Activated CD4-positive, alpha-beta T cell treated with anti-CD3 and anti-CD28 coated beads, Interleukin-2, Interleukin-4, amounts not matched to agents 100 ng/mL and 50 ng/mL, durations not matched to agents 16 hours and 8 hours (primary cell): ENCODE measurements around the gene SCAMP1.

ENCODE experiments used
- DNase-seq: peaks from one replicate; pipeline ENCODE4 v3.0.0-alpha.2; 2020; ENCODE audit warnings: low spot score

The SCAMP1 gene

DNA sequence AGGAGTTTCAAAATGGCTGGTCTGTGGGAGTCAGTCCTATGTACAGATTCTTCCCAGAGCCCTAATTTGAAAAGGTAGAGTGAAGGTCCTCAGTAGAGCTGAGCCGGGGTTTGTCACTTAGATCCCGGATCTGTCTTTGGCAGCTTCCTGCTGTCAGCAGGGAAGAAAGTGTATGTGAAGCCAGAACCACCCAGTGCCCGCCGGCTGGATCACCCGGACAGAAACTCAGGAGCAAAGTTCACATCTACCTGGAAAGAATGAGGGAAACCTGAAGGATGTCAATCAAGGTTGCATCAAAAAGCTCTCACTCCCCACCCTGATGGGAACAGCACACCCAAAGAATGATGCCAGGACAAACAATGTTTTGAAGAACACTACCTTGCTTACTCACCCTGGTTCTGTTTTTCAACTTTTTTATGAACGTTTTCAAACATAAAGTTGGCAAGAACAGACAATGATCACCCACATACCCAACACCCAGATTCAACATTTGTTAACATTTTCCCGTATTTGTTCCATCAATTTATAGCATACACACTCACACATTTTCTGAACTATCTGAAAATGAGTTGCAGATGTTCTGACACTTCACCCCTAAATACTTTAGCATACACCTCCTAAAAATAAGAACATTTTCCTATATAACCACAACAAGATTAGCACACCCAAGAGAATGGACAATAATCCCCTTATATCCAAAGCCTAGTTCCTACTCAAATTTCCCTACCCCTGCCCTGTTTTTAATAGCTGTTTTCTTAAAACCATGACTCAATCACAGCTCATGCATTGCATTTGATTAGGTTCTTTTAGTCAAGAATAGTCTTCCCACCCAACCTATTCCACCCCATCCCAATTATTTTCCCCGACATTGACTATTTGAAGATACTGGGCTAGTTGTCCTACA, 154.3 kb downstream of the SCAMP1 start:
- no peak for DNase-seq

- no peak for DNase-seq
Observed at GRCh38 chr5:78515670-78516069, 155.3 kb downstream of the SCAMP1 start.

GRCh38 chr5:78518365-78519197, 158.2 kb downstream of the SCAMP1 start:
- no peak for DNase-seq

GRCh38 chr5:78519198-78519941, 159.0 kb downstream of the SCAMP1 start:
- DNase-seq, result no peak

- no peak for DNase-seq
Observed at GRCh38 chr5:78521455-78521854, 161.0 kb downstream of the SCAMP1 start.

DNA sequence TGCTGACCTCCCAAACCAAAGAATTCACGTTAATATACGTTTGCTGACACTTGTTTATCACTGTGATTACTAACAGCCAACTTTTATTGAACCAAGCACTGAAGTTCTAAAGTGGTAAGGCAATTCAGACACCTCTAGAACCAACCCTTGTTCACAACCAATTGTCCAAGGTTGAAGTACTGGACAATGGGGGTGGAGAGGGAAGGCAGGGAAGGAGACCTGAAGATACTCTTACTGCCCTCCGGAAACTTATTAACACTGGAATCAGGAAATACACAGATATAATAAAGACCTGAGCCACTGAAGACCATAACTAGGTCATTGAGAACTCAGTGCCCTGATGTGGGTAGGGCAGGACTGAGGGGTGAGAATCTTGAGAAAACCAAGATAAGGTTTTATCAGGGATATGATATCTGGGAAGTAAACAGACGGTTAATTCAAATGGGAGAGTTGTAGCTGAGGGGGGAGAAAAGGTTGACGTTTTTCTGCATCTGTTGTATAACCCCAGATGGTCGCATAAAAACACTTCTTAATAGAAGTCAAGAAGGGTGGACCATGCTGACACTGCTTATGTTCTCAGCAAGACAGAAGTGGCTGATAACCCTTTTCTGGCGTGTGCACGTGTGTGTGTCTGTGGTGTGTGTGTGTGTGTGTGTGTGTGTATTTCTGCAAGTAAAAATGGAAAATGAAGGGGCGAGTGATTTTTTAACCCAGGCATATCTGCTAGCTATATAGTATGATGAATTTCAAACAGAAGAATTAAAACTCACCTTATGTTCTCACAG, 162.3 kb downstream of the SCAMP1 start:
- DNase-seq, result no peak

GRCh38 chr5:78523314-78524193, 163.1 kb downstream of the SCAMP1 start:
- DNase-seq, result no peak

DNA sequence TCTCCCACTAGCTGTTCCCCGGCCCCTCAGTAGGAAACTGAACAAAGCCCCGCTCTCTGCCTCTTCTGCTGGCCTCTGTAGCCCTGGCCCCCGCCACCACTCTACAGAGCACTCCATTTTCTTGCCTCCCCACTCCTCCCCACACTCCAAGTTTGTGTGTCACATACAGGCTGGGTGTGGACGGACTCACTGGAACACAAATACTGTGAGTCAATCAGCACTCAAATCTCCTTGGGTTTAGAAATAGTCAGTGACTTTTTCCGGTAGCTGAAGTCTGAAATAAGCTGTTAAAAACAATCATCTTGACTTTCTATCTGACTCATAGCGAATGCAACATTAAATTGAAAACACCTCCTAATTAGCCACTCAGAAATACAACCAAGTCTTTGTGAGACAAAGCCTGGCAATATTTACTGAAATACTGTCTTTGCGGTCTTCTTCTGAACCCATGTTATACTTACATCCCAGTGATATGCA, 165.7 kb downstream of the SCAMP1 start:
- DNase-seq, result peak; percentile 44

DNA sequence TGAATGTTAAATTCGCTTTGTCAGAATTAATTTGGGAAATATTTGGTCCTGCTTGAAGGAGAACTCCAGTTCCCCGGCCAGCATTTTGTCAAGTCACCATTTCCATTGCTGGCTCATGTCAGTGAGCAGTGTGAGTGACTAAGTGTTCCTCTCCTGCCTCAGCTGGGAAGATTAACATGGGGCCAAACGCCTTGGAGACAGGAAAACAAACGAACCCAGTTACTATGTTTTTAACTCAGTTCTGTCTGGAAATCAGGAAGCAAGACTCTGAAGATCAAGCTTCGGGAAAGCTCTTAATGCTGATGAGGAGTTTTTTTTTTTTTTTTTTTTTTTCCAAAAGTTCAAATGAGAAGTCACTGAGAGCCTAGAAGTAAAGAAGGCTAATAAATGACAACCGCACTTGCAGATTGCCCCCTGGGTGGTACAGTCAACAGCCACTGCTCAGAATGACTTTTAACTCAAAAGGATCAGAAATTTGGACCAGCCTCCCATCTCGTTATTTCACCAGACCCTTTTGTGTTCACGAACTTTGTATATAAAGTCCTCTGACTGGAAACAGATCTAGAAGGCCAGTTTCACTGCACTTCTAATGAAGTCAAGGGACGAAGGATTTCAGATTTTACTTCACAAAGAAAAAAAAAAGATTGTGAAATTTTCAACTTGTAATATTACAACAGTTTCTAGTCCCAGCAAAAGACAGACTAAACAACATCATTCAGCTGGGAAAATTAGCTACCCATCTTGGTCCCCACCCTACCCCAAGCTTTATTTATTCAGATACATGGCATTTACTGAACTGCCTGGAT, 166.8 kb downstream of the SCAMP1 start:
- DNase-seq, result no peak

GRCh38 chr5:78527925-78528324, 167.5 kb downstream of the SCAMP1 start:
- no peak for DNase-seq
